ENCODE results near the gene NOP16. TPM values are rescaled to one million over a fixed set of nuclear protein-coding genes. Genes with fewer than 3 reads are reported as not detected.
A peak's percentile ranks its signal among the peaks of the same experiment; 100 is the strongest.

The NOP16 gene
- total RNA-seq, 2 experiments from 2014 or later: 44.8 to 68.3 TPM

- DNase-seq: no peak
- CTCF ChIA-PET: interaction anchor here (0.6 to 2.2 kb wide), 7 partner anchors 27 to 592 kb away, joined by 3 to 9 read pairs (median 5); partner anchors contain the start of genes CLTB, FAF2, KIAA1191 and RNF44
- peaks cover 36% of the 10 kb centered on the region for H3K36me3 Mint-ChIP-seq
These were observed 1.0 kb upstream of the NOP16 start for GRCh38 chr5:176389135-176390123.

DNA sequence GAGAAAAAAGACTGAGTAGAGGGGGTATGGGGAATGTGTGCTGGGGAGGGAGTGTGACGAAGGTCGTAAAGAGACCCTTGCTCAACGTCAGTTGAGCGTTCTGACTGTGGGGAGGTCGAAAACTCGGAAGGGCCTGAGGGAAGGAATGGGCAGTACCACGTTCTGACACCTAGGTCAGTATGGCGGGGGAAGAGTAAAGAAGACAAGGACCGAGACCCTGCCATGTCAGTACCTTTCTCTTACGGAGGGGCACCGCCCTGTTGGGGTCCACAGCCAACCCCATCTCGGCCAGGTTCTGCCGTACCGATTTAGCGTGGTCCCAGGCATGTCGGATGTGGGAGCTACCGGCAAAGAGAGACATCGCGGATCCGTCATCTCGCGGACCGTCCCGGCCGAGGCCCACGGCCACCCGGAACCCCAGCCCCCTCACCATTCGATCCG, 375 bp downstream of the NOP16 start:
- H3K9me3 Mint-ChIP-seq (ENCODE audit: low read depth): no peaks in the 10 kb centered on the region
- H3K4me1 Mint-ChIP-seq: peaks cover 36% of the 10 kb centered on the region
- no peaks in the 10 kb centered on the region for H3K27me3 Mint-ChIP-seq
- peak overlapping the region; percentile 99 for H3K27ac Mint-ChIP-seq
- no peak for DNase-seq
- H3K4me3 Mint-ChIP-seq: peak overlapping the region; percentile 93
- CTCF ChIA-PET: interaction anchor here (1.2 to 2.2 kb wide), 6 partner anchors 26 to 191 kb away, joined by 3 to 9 read pairs (median 6); partner anchors contain the start of genes CLTB, FAF2, KIAA1191 and RNF44
- ATAC-seq: peak; percentile 0
- peaks cover 46% of the 10 kb centered on the region for H3K36me3 Mint-ChIP-seq

More at GRCh38 chr5:176389135-176390123, 1.0 kb upstream of the NOP16 start:
- no peaks in the 10 kb centered on the region for H3K27me3 Mint-ChIP-seq
- H3K4me1 Mint-ChIP-seq: peaks cover 36% of the 10 kb centered on the region
- peak; percentile 52 for ATAC-seq
- no peaks in the 10 kb centered on the region for H3K9me3 Mint-ChIP-seq (ENCODE audit: low read depth)
- H3K27ac Mint-ChIP-seq: peak overlapping the region; percentile 99
- H3K4me3 Mint-ChIP-seq: peak overlapping the region; percentile 93

GRCh38 chr5:176387384-176387925, 943 bp downstream of the NOP16 start:
- CTCF ChIA-PET: interaction anchor here (1.3 to 2.2 kb wide), 3 partner anchors 29 to 191 kb away, joined by 4 to 9 read pairs (median 8); partner anchors contain the start of genes CLTB and FAF2
- Mint-ChIP-seq H3K36me3 (peaks cover 50% of the 10 kb centered on the region), H3K27me3 (no peaks in the 10 kb centered on the region), H3K4me1 (peaks cover 36% of the 10 kb centered on the region), H3K9me3 (ENCODE audit: low read depth) (no peaks in the 10 kb centered on the region), H3K4me3 (peak overlapping the region; percentile 93), H3K27ac (peak overlapping the region; percentile 99)
- no peak for ATAC-seq
- no peak for DNase-seq

GRCh38 chr5:176386491-176386890, 1.9 kb downstream of the NOP16 start:
- no peaks in the 10 kb centered on the region for H3K9me3 Mint-ChIP-seq (ENCODE audit: low read depth)
- H3K4me3 Mint-ChIP-seq: peak overlapping the region; percentile 93
- CTCF ChIA-PET: no interaction called here
- peaks cover 60% of the 10 kb centered on the region for H3K36me3 Mint-ChIP-seq
- no peak for ATAC-seq
- H3K27me3 Mint-ChIP-seq: no peaks in the 10 kb centered on the region
- H3K4me1 Mint-ChIP-seq: peaks cover 36% of the 10 kb centered on the region
- H3K27ac Mint-ChIP-seq: peak overlapping the region; percentile 57
- no peak for DNase-seq

- DNase-seq (no peak), ATAC-seq (no peak)
- Mint-ChIP-seq H3K4me1 (peaks cover 33% of the 10 kb centered on the region), H3K9me3 (ENCODE audit: low read depth) (no peaks in the 10 kb centered on the region), H3K27ac (no peak overlapping the region), H3K27me3 (no peaks in the 10 kb centered on the region), H3K4me3 (no peak overlapping the region), H3K36me3 (peaks cover 54% of the 10 kb centered on the region)
- CTCF ChIA-PET: no interaction called here
These were observed 3.4 kb downstream of the NOP16 start for GRCh38 chr5:176384991-176385390.

GRCh38 chr5:176384366-176384930, 4.0 kb downstream of the NOP16 start:
- DNase-seq (no peak), ATAC-seq (no peak)
- no peak overlapping the region for H3K27ac Mint-ChIP-seq
- H3K36me3 Mint-ChIP-seq: peaks cover 56% of the 10 kb centered on the region
- CTCF ChIA-PET: no interaction called here
- no peaks in the 10 kb centered on the region for H3K9me3 Mint-ChIP-seq (ENCODE audit: low read depth)
- H3K27me3 Mint-ChIP-seq: no peaks in the 10 kb centered on the region
- H3K4me1 Mint-ChIP-seq: peaks cover 31% of the 10 kb centered on the region
- H3K4me3 Mint-ChIP-seq: no peak overlapping the region

GRCh38 chr5:176383961-176384360, 4.4 kb downstream of the NOP16 start:
- DNase-seq: no peak
- CTCF ChIA-PET: no interaction called here
- no peak for ATAC-seq
- no peaks in the 10 kb centered on the region for H3K27me3 Mint-ChIP-seq
- H3K4me1 Mint-ChIP-seq: peaks cover 31% of the 10 kb centered on the region
- no peaks in the 10 kb centered on the region for H3K9me3 Mint-ChIP-seq (ENCODE audit: low read depth)
- H3K36me3 Mint-ChIP-seq: peaks cover 56% of the 10 kb centered on the region
- H3K27ac Mint-ChIP-seq: no peak overlapping the region
- H3K4me3 Mint-ChIP-seq: no peak overlapping the region

GRCh38 chr5:176383248-176383905, 5.0 kb downstream of the NOP16 start:
- Mint-ChIP-seq H3K4me3 (no peak overlapping the region), H3K4me1 (peaks cover 31% of the 10 kb centered on the region), H3K27ac (no peak overlapping the region), H3K9me3 (ENCODE audit: low read depth) (no peaks in the 10 kb centered on the region), H3K27me3 (no peaks in the 10 kb centered on the region), H3K36me3 (peaks cover 55% of the 10 kb centered on the region)
- CTCF ChIA-PET: no interaction called here
- DNase-seq: no peak
- no peak for ATAC-seq

DNA sequence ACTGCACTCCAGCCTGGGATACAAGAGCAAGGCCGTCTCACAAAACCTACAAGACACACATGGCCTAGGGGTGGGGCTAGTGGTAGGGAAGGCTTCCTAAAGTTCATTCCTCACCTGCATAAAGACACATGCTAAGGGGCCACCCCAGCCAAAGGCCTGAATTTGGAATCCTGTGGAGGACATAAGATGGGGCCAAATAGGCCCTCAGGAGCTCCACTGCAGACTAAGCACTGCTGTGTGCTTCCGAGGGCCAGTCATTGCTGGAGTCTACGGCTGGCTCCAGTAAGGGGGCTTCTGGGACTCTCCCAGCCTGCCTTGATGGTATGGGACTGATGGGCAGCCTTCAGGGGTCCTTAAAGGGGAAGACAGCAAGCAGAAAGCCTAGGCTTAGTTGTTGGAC, 5.7 kb downstream of the NOP16 start:
- H3K27ac Mint-ChIP-seq: no peak overlapping the region
- H3K9me3 Mint-ChIP-seq (ENCODE audit: low read depth): no peaks in the 10 kb centered on the region
- peaks cover 51% of the 10 kb centered on the region for H3K36me3 Mint-ChIP-seq
- CTCF ChIA-PET: no interaction called here
- no peaks in the 10 kb centered on the region for H3K27me3 Mint-ChIP-seq
- H3K4me3 Mint-ChIP-seq: no peak overlapping the region
- no peak for ATAC-seq
- H3K4me1 Mint-ChIP-seq: peaks cover 28% of the 10 kb centered on the region
- no peak for DNase-seq

DNA sequence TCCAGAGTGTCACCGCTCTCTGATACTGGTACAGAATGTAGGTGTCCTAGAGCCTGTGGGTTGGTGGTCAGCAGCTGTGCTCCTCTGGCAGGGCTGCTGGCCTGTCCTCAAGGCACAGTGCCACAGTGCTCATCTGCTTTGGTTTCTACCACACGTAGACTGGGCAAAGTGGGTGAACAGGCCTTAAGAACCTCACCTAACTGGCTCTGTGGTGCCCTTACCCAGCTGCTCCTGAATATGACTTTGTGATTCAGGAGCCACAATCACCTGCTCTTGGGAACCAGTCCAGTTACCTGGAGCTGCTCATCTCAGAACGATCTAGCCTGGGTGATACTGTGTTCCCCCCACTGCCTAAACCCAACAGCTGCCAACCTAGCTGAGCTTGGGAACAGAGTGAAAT, 6.4 kb downstream of the NOP16 start:
- H3K4me1 Mint-ChIP-seq: peaks cover 22% of the 10 kb centered on the region
- DNase-seq (no peak), ATAC-seq (no peak)
- no peak overlapping the region for H3K27ac Mint-ChIP-seq
- H3K9me3 Mint-ChIP-seq (ENCODE audit: low read depth): no peaks in the 10 kb centered on the region
- no peak overlapping the region for H3K4me3 Mint-ChIP-seq
- CTCF ChIA-PET: no interaction called here
- peaks cover 46% of the 10 kb centered on the region for H3K36me3 Mint-ChIP-seq
- no peaks in the 10 kb centered on the region for H3K27me3 Mint-ChIP-seq

DNA sequence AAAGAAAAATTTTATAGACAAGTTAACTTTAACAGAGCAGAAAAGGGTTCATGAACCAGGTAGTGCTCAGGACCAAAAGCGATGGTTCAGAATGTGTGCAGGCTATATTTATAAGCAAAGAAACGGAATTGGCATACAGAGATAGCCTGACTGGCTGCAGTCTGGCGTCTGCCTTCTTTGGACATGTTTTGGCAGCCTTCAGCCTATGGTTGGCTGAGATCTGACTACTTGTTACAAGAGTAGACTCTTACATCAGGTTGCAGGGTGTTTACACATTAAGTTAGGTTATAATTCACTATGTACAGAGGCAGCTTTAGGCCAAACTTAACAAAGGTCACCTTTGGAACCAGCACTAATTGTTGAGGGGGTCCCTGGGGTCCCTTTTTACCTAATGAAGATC, 7.0 kb downstream of the NOP16 start:
- no peak for DNase-seq
- Mint-ChIP-seq H3K9me3 (ENCODE audit: low read depth) (no peaks in the 10 kb centered on the region), H3K4me3 (no peak overlapping the region), H3K4me1 (peaks cover 16% of the 10 kb centered on the region), H3K27me3 (no peaks in the 10 kb centered on the region), H3K36me3 (peaks cover 44% of the 10 kb centered on the region), H3K27ac (no peak overlapping the region)
- no peak for ATAC-seq
- CTCF ChIA-PET: no interaction called here

GRCh38 chr5:176379881-176380280, 8.5 kb downstream of the NOP16 start:
- ATAC-seq (no peak), DNase-seq (no peak)
- Mint-ChIP-seq H3K27me3 (no peaks in the 10 kb centered on the region), H3K9me3 (ENCODE audit: low read depth) (no peaks in the 10 kb centered on the region), H3K4me1 (peaks cover 2% of the 10 kb centered on the region), H3K27ac (no peak overlapping the region), H3K4me3 (no peak overlapping the region), H3K36me3 (peaks cover 31% of the 10 kb centered on the region)
- CTCF ChIA-PET: no interaction called here

Measured in activated CD8-positive, alpha-beta memory T cell treated with anti-CD3 and anti-CD28 coated beads, Interleukin-2, amount 10 ng/mL, durations not matched to agents 7 days and 5 days (primary cell).